ENCODE data around the gene WNT6.
A peak's percentile ranks its signal among the peaks of the same experiment; 100 is the strongest.

Gene WNT6

GRCh38 chr2:218857371-218858137 is 2.1 kb upstream of the WNT6 start:
- DNase-seq (ENCODE audit: low read depth), result no peak

GRCh38 chr2:218858138-218858445 is 1.5 kb upstream of the WNT6 start:
- no peak for DNase-seq (ENCODE audit: low read depth)

GRCh38 chr2:218858671-218859555 is 692 bp upstream of the WNT6 start:
- DNase-seq (ENCODE audit: low read depth), result no peak

GRCh38 chr2:218859988-218860831 is 605 bp downstream of the WNT6 start:
- DNase-seq (ENCODE audit: low read depth), result no peak

- DNase-seq (ENCODE audit: low read depth), result no peak
Observed at GRCh38 chr2:218860950-218861381, 1.4 kb downstream of the WNT6 start.

- no peak for DNase-seq (ENCODE audit: low read depth)
Observed at GRCh38 chr2:218861645-218862318, 2.2 kb downstream of the WNT6 start.

GRCh38 chr2:218863021-218863520 is 3.5 kb downstream of the WNT6 start:
- no peak for DNase-seq (ENCODE audit: low read depth)

- DNase-seq (ENCODE audit: low read depth), result no peak
Observed at GRCh38 chr2:218865396-218865795, 5.8 kb downstream of the WNT6 start.

GRCh38 chr2:218865999-218866398 is 6.4 kb downstream of the WNT6 start:
- DNase-seq (ENCODE audit: low read depth), result no peak

GRCh38 chr2:218867900-218868299 is 8.3 kb downstream of the WNT6 start:
- no peak for DNase-seq (ENCODE audit: low read depth)

GRCh38 chr2:218869064-218869463 is 9.5 kb downstream of the WNT6 start:
- no peak for DNase-seq (ENCODE audit: low read depth)

GRCh38 chr2:218870984-218871344 is 11.4 kb downstream of the WNT6 start:
- no peak for DNase-seq (ENCODE audit: low read depth)

- DNase-seq (ENCODE audit: low read depth), result no peak
Observed at GRCh38 chr2:218871345-218872302, 12.0 kb downstream of the WNT6 start.

- DNase-seq (ENCODE audit: low read depth), result no peak
Observed at GRCh38 chr2:218872645-218873358, 13.2 kb downstream of the WNT6 start.

- DNase-seq (ENCODE audit: low read depth), result no peak
Observed at GRCh38 chr2:218873359-218874194, 14.0 kb downstream of the WNT6 start.

GRCh38 chr2:218875692-218876246 is 16.2 kb downstream of the WNT6 start:
- DNase-seq (ENCODE audit: low read depth), result no peak

GRCh38 chr2:218876562-218877219 is 17.1 kb downstream of the WNT6 start:
- DNase-seq (ENCODE audit: low read depth), result peak; percentile 58

GRCh38 chr2:218877331-218877730 is 17.7 kb downstream of the WNT6 start:
- no peak for DNase-seq (ENCODE audit: low read depth)

Measured in T follicular helper cell (primary cell).